GM06990 (cell line): ENCODE data around the gene LRMDA.

Experiments used
- DNase-seq: peaks from one replicate; pipeline ENCODE4 v3.0.0-alpha.2; 2011; ENCODE audit not compliant: insufficient read length; ENCODE audit errors: extremely low read depth
- H3K27me3 ChIP-seq: replicated peaks from 2 replicates; pipeline ENCODE4 v1.6.0; 2011; ENCODE audit warnings: low read length; ENCODE audit not compliant: control insufficient read depth, insufficient read depth
- H3K36me3 ChIP-seq: 2 replicates; pipeline ENCODE4 v1.5.1; 2011; ENCODE audit warnings: low read length; ENCODE audit not compliant: control insufficient read depth, insufficient read depth
- H3K4me3 ChIP-seq: replicated peaks from 2 replicates; pipeline ENCODE4 v1.5.1; 2011; ENCODE audit warnings: low read depth, mild to moderate bottlenecking, control low read depth, low read length
- CTCF ChIP-seq: IDR thresholded peaks from 2 replicates; pipeline ENCODE4 v1.5.1; 2011; ENCODE audit warnings: low read length, control low read depth, mild to moderate bottlenecking, inconsistent platforms; ENCODE audit not compliant: insufficient read depth, poor library complexity, severe bottlenecking

LRMDA gene

DNA sequence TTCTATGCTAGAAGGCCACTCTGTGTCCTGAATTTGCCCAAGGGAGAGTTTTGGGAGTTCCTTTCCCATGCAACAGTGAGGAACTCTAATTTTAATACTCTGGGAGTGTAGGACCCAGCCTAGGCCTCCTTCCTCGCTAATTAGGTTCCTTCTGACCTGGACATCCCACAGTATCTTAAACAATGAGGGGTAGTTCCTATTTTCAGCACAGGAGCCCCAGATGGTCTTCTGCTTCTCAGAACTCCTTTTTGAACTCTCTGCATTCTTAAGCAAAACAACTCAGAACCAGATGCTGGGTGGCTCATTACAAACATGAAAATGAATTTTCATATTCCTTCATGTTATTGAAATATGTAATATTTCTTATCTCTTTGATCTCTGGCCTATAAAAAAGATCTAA, 116.9 kb downstream of the LRMDA start:
- Histone ChIP-seq H3K27me3 (no peaks in the 10 kb centered on the region), H3K4me3 (no peak overlapping the region), H3K36me3 (no peaks in the 10 kb centered on the region)
- TF ChIP-seq CTCF = no peak
- no peak for DNase-seq

DNA sequence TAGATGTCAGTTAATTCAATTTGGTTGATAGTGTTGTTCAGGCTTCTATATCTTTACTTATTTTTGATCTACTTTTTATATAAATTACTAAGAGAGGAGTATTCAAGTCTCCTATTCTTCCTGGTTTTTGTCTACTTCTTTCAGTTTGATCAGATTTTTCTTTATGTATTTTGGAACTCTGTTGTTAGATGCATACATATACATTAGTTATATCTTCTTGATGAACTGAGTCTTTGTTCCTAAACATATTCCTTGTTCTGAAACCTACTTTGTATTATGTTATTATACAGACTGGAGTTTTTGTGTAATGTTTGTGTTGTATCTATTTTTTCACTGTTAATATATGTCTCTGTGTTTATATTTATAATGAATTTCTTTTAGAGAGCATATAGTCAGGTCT, 118.8 kb downstream of the LRMDA start:
- H3K27me3 ChIP-seq = no peaks in the 10 kb centered on the region
- no peak overlapping the region for H3K4me3 ChIP-seq
- no peak for DNase-seq
- no peak for TF ChIP-seq CTCF
- no peaks in the 10 kb centered on the region for H3K36me3 ChIP-seq

DNA sequence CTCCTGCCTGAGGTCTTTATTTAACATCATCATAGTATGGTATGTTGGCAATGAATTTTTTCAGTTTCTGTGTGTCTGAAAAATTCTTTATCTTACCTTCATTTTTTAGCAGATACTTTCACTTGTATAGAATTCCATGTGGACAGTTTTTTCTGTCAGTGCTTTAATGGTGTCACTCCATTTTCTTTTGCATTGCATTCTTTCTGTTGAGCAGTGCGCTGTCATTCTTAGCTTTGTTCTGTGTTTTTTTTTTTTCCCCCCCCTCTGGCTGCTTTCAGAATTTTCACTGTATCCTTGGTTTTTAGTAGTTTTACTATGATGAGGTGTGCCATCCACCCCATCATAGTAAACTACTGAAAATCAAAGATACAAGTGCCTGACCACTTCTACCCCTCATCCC, 120.7 kb downstream of the LRMDA start:
- Histone ChIP-seq H3K27me3 (no peaks in the 10 kb centered on the region), H3K4me3 (no peak overlapping the region), H3K36me3 (no peaks in the 10 kb centered on the region)
- DNase-seq = no peak
- TF ChIP-seq CTCF = no peak

GRCh38 chr10:75553550-75553949, 122.1 kb downstream of the LRMDA start:
- no peak for TF ChIP-seq CTCF
- H3K27me3 ChIP-seq = no peaks in the 10 kb centered on the region
- DNase-seq = no peak

DNA sequence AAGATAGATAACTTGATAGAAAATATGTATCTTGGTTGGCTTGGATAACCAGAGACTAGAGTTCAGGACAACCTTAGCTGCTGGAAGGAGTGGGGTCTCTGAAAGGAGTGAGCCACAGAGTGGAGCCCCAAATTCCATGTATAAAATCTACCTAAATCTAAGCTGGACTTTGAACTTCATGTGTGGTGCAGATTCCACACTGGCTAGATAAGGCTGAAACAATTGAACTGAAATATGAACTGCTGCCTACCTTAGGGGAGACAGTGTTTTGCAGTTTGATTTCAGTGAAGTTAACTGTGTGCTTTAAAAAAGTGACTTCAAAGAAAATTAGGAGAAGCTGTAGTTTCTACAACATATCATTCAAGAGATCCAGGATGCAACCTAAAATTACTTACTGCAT, 123.9 kb downstream of the LRMDA start:
- no peak for DNase-seq
- Histone ChIP-seq H3K4me3 (no peak overlapping the region), H3K27me3 (no peaks in the 10 kb centered on the region), H3K36me3 (no peaks in the 10 kb centered on the region)
- TF ChIP-seq CTCF = no peak

More at GRCh38 chr10:75553550-75553949, 122.1 kb downstream of the LRMDA start:
- H3K36me3 ChIP-seq = no peaks in the 10 kb centered on the region
- no peak overlapping the region for H3K4me3 ChIP-seq

GRCh38 chr10:75556320-75556719, 124.9 kb downstream of the LRMDA start:
- H3K4me3 ChIP-seq = no peak overlapping the region
- DNase-seq = no peak
- TF ChIP-seq CTCF = no peak
- no peaks in the 10 kb centered on the region for H3K36me3 ChIP-seq
- no peaks in the 10 kb centered on the region for H3K27me3 ChIP-seq
